GM12891 (cell line): ENCODE results near the gene INHBE.

Source experiments
- DNase-seq: peaks from one replicate; pipeline ENCODE4 v3.0.0; 2011; ENCODE audit warnings: low spot score; ENCODE audit not compliant: insufficient read length
- FAIRE-seq: peaks from 2 replicates; lab custom pipeline; 2011; peaks lifted over from hg19 to GRCh38; lab: Jason Lieb, UNC
- PAX5 ChIP-seq: IDR thresholded peaks from 2 replicates; pipeline ENCODE4 v1.6.1; 2011; ENCODE audit warnings: low read length, moderate library complexity, mild to moderate bottlenecking; ENCODE audit not compliant: insufficient read depth, severe bottlenecking
- POLR2A ChIP-seq: IDR thresholded peaks from 2 replicates; pipeline ENCODE4 v1.6.1; 2011; ENCODE audit warnings: low read depth, low read length, control low read depth
- POLR2AphosphoS5 ChIP-seq: IDR thresholded peaks from 2 replicates; pipeline ENCODE4 v1.6.1; 2011; ENCODE audit warnings: low read depth, low read length, control low read depth
- POU2F2 ChIP-seq: IDR thresholded peaks from 2 replicates; pipeline ENCODE4 v1.6.1; 2011; ENCODE audit warnings: low read depth, mild to moderate bottlenecking, control low read depth, low read length, moderate library complexity
- SPI1 ChIP-seq: IDR thresholded peaks from 2 replicates; pipeline ENCODE4 v1.6.1; 2011; ENCODE audit warnings: low read depth, low read length, control low read depth
- TAF1 ChIP-seq: IDR thresholded peaks from 2 replicates; pipeline ENCODE4 v1.6.1; 2011; ENCODE audit warnings: low read depth, low read length, control low read depth

INHBE gene

DNA sequence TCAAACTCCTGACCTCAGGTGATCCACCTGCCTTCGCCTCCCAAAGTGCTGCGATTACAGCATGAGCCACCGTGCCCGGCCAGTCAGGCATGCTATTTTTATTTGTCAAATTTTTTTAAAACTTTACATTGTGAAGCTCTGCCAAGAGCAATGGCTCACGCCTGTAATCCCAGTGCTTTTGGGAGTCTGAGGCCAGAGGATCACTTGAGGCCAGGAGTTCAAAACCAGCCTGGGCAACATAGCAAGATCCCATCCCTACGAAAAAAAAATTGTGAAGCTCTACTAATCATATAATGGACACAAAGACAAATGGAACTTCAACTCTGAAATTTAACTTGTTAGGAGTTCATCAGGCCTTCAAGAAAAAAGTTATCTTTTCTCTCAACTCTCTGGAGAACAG, 26.1 kb upstream of the INHBE start:
- no peak for DNase-seq
- FAIRE-seq: no peak
- no peak for TF ChIP-seq POU2F2
- TF ChIP-seq TAF1: no peak
- no peak for TF ChIP-seq POLR2AphosphoS5
- TF ChIP-seq POLR2A: no peak
- no peak for TF ChIP-seq PAX5
- no peak for TF ChIP-seq SPI1

DNA sequence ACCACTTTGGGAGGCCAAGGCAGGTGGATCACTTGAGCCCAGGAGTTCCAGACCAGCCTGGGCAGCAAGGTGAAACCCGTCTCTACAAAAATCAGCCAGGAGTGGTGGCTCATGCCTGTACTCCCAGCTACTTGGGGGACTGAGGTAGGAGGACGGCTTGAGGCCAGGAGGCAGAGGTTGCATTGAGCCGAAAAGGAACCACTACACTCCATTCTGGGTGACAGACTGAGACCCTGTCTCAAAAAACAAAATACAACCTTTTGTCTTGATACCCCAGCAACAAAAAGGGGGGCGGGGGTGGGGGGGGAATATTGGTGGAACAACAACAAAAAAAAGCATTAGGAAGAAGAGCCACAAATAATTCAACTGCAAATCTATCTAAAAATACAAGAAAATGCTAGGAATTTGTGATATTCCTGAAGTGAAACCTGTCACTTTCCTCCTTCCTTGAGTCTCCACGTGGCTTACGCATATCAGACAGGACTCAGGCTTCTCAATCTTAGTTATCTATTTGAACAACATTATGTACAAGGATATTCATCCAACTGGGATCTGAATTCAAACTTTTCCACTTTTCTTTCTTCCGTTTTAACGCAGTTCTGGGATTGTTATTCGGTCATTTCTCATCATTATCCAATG, 25.5 kb upstream of the INHBE start:
- no peak for DNase-seq
- no peak for TF ChIP-seq POLR2A
- TF ChIP-seq POLR2AphosphoS5: no peak
- no peak for TF ChIP-seq TAF1
- FAIRE-seq: no peak

DNA sequence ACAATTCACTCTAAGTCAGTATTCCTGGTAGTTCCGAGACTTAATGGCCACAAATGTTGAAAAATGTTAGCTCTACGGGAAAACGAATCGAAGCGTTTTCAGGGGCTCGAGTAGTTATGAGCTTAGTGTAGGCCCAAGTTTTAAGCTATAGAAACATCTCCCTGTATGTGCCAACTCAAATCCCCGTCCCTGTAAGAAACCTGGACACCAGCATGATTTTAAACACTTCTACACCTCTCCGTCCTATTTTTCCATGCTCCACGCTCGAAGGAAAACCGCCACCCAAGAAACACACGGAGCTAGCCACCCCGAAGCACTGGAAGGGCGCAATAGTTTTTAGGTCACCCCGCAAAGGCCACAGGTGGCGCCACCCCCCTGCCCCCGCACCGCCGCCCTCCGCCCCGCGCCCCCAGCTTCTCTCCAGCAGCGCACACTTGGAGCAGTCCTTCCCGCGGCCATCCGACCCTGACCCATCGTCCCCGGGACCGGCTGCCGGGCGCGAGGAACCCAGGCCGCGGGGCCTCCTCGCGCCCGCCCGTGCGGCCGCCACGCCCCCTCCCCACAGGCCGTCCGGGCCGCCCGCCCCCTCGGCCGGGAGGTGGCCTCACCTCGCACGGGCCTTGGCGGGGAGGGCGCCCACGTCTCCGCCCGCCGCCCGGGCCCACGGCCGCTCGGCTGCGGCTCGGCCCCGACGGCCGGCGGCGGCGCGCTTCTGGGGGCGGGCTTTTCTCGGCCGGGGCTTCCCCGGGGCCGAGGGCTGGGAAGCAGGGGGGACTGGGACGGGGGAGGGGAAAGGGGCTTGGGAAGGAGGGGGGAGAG, 24.8 kb upstream of the INHBE start:
- DNase-seq (peak; percentile 79), FAIRE-seq (peak; percentile 70)
- no peak for TF ChIP-seq SPI1
- no peak; the same call in 1 of the 2 replicates for TF ChIP-seq TAF1
- no peak for TF ChIP-seq POU2F2
- TF ChIP-seq POLR2AphosphoS5: no peak
- no peak for TF ChIP-seq PAX5
- 0 out of 2 replicates have a peak, but pooled peaks have one; percentile 11 for TF ChIP-seq POLR2A

DNA sequence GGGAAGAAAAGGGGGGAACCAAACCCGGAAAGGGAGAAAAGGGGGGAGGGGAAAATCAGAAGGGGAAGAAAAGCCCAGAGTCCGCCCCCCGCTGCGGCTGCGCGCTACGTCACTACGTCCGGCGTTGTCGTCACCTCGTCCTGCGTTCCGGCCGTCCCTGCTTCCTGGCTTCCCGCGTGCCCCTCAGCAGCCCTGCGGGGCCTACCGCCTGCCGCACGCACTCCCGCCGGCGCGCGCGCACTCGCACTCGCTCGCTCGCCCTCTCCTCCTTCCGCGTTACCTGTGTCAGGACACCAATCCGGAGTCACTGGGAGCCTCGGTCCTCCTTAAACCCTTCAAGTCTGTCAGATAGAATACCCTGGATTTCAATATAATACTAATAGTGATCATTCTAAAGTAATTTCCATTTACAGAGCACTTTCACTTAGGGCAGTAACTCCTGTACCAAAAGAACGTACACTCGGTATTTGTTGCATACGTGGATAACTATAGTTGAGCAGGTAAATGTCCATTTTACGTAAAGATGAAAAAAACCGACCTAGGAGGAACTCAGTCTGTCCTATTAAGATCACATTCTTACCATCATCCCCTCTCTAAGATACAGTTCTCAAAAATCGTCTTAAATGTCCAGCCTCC, 24.1 kb upstream of the INHBE start, which contains the start of gene R3HDM2:
TSS of gene R3HDM2 (minus strand) at position 113 of the 636 bp plus-strand sequence. CDS start 120,615 bp downstream, outside the sequence.
- TF ChIP-seq POLR2A (peak; percentile 93), POU2F2 (peak; percentile 69), TAF1 (peak; percentile 78), PAX5 (peak; percentile 44), SPI1 (0 out of 2 replicates have a peak, but pooled peaks have one; percentile 5), POLR2AphosphoS5 (peak; percentile 94)
- peak; percentile 98 for FAIRE-seq
- peak; percentile 93 for DNase-seq

DNA sequence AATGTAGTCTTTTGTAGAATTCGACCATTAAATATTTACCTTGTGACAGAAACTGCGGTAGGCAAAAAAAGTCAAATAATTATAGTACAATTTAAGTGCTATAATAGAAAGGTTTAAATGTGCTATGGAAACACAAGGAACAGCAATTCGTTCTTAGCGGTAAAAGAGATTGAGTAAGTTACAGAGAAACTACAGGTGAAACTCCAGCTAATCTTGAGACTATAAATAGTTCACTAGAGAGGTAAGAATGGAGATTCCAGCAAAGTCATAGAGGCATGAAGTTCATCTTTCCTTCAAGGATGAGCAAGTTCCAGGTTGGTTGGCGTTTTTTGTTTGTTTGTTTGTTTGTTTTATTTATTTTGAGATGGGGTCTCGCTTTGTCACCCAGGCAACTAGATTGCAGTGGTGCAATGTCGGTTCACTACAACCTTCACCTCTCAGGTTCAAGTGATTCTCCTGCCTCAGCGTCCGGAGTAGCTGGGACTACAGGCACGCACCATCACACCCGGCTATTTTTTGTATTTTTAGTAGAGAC, 23.4 kb upstream of the INHBE start:
- DNase-seq (no peak), FAIRE-seq (no peak)
- TF ChIP-seq PAX5 (no peak), POLR2A (no peak), SPI1 (no peak), POU2F2 (no peak), TAF1 (no peak), POLR2AphosphoS5 (no peak)

DNA sequence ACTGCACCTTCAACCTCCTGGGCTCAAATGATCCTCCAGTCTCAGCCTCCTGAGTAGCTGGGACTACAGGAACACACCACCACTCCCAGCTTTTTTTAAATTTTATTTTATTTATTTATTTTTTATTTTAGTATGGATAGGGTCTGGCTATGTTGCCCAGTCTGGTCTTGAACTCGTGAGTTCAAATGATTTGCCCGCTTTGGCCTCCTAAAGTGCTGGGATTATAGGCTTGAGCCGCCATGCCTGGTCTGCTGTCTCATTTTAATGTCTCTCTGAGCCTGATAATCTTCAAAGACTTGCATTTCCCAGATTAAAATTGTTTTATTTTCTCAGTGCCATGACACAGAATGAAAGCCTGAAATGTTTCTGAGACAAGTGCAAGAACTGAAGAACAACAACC, 21.7 kb upstream of the INHBE start:
- no peak for DNase-seq
- FAIRE-seq: no peak
- no peak for TF ChIP-seq POU2F2

DNA sequence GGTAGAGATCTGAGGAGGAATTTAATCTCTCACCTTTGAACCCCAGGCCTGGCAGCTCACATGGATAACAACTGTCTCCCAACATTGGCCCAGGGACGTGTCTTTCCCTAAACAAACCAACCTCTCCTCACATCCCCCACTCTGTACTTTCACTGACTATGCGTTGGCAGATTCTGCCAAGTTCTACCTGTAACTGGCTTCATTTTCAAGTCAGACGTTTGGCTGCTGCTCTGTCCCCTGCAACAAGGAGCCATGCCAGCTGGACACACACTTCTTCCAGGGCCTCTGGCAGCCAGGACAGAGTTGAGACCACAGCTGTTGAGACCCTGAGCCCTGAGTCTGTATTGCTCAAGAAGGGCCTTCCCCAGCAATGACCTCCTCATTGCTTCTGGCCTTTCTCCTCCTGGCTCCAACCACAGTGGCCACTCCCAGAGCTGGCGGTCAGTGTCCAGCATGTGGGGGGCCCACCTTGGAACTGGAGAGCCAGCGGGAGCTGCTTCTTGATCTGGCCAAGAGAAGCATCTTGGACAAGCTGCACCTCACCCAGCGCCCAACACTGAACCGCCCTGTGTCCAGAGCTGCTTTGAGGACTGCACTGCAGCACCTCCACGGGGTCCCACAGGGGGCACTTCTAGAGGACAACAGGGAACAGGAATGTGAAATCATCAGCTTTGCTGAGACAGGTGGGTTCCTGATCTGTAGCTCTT, 20.4 kb upstream of the INHBE start, which contains the start of gene INHBC:
TSS of gene INHBC (plus strand) at position 268 of the 707 bp plus-strand sequence. CDS start at position 371, 103 bp downstream.
- FAIRE-seq (no peak), DNase-seq (no peak)
- no peak for TF ChIP-seq POLR2A
- TF ChIP-seq PAX5: no peak
- TF ChIP-seq SPI1: no peak
- TF ChIP-seq POU2F2: no peak
- TF ChIP-seq POLR2AphosphoS5: no peak
- no peak; the same call in 1 of the 2 replicates for TF ChIP-seq TAF1

DNA sequence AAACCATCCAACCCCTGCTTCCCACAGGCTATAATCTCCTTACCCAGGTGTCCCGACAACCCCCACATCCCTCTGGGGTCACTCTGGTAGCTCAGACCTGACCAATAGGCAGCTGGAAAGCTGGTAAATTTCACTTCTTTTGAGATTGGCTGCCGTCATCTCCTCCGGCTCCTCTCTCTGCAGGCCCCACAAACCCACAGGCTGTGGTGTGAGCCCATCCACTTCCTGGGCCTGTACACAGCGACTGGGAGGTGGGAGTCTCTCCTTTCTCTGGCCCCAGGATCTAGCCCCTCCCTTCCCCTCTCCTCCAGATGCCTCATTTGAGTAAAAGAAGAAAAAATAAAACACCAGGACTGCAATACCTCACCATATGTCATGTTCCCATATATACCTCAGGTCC, 19.8 kb upstream of the INHBE start:
- FAIRE-seq: no peak
- DNase-seq: no peak
- no peak for TF ChIP-seq POU2F2

DNA sequence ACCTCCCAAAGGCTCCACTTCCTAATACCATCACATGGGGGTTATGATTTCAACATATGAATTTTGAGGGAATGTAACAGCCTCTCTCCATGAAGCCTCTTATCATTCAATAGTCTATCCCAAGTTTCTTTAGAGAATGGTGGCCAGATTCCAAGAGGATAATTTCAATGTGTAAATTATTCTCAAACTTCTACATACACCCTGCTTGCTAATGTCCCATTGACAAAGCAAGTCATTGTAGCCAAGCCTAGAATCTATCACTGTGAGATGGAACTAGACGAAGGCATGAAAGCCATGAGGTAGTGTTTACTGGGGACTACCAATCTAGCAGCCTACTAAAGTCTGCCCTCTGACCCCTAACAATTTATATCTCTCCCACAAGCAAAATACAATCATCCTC, 16.7 kb upstream of the INHBE start:
- FAIRE-seq: no peak
- DNase-seq: no peak
- TF ChIP-seq POLR2AphosphoS5 (no peak), POU2F2 (no peak), SPI1 (no peak), POLR2A (no peak), PAX5 (no peak), TAF1 (no peak)
